Astrocyte (in vitro differentiated cells and primary cell): ENCODE results near the gene ABCA5.

ENCODE experiments used
- EZH2 ChIP-seq: IDR thresholded peaks from 2 replicates; pipeline ENCODE4 v1.6.1; 2012; ENCODE audit warnings: mild to moderate bottlenecking, low read length, inconsistent platforms; ENCODE audit not compliant: insufficient read depth
- TF ChIP-seq, protein P1 (sequence below): IDR thresholded peaks from 2 replicates; pipeline ENCODE4 v1.5.1; 2011; ENCODE audit warnings: low read depth, mild to moderate bottlenecking, inconsistent platforms, low read length, moderate library complexity; ENCODE audit not compliant: insufficient read depth

GRCh38 chr17:69213059-69213813, 113.7 kb downstream of the ABCA5 start:
- TF ChIP-seq, protein P1, sequence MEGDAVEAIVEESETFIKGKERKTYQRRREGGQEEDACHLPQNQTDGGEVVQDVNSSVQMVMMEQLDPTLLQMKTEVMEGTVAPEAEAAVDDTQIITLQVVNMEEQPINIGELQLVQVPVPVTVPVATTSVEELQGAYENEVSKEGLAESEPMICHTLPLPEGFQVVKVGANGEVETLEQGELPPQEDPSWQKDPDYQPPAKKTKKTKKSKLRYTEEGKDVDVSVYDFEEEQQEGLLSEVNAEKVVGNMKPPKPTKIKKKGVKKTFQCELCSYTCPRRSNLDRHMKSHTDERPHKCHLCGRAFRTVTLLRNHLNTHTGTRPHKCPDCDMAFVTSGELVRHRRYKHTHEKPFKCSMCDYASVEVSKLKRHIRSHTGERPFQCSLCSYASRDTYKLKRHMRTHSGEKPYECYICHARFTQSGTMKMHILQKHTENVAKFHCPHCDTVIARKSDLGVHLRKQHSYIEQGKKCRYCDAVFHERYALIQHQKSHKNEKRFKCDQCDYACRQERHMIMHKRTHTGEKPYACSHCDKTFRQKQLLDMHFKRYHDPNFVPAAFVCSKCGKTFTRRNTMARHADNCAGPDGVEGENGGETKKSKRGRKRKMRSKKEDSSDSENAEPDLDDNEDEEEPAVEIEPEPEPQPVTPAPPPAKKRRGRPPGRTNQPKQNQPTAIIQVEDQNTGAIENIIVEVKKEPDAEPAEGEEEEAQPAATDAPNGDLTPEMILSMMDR = no peak
- TF ChIP-seq EZH2 = no peak
